Upper lobe of left lung (tissue), 4 donors: ENCODE results near the gene CARD16.

ENCODE experiments used
- POLR2A ChIP-seq, 4 donors: fragments of 450-650 bp; IDR thresholded peaks; one replicate each; pipeline ENCODE4 v1.5.1; 2016 to 2017; ENCODE audit warnings: antibody characterized with exemption in 4 of 4, mild to moderate bottlenecking in 2 of 4
- POLR2AphosphoS5 ChIP-seq, 2 donors: sonication (generic); formaldehyde crosslinking; IDR thresholded peaks; one replicate each; pipeline ENCODE4 v1.5.1; 2017; ENCODE audit warnings: antibody characterized with exemption in 2 of 2
- TF ChIP-seq, protein P1 (sequence below), 6 experiments: fragments of 450-650 bp in 4 of 6; fragments of 200-600 bp in 2 of 6; sonication (generic) in 2 of 6; IDR thresholded peaks; one replicate each; pipeline ENCODE4 v1.5.1; 2016 to 2019; ENCODE audit warnings: antibody characterized with exemption in 6 of 6

DNA sequence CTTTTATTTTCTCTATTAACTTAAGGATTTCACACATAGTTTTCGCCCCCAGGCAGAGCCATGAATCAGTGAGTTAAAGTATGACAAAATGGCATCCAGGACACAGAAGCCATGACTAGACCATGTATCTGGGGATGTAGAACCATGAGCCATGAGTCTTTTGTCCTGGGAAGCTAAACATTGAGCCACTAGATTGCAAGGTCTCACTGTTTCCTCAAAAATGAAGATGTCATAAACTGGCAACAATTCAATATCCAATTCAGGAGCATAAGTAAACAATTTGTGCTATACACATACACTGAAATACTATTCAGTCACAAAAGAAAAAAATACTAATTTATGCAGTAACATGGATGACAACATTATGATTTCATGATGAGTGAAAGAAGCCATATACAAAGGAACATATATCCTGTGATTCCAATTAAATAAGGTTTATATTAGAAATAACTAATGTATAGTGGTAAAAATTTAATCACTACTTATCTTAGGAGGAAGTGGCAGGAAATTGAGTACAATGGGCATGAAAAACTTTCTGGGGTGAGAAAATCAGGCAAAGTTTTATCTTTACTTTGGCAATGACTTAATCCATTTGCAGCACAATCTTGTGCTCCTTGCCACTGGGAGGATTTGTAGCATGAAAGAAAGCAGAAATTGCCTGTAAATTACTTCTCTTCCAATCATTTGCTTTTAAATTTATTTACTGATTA is 28.5 kb upstream of the CARD16 start:
- no peak for TF ChIP-seq POLR2A (IDR thresholded peaks at IDR 0.05)
- TF ChIP-seq, protein P1, sequence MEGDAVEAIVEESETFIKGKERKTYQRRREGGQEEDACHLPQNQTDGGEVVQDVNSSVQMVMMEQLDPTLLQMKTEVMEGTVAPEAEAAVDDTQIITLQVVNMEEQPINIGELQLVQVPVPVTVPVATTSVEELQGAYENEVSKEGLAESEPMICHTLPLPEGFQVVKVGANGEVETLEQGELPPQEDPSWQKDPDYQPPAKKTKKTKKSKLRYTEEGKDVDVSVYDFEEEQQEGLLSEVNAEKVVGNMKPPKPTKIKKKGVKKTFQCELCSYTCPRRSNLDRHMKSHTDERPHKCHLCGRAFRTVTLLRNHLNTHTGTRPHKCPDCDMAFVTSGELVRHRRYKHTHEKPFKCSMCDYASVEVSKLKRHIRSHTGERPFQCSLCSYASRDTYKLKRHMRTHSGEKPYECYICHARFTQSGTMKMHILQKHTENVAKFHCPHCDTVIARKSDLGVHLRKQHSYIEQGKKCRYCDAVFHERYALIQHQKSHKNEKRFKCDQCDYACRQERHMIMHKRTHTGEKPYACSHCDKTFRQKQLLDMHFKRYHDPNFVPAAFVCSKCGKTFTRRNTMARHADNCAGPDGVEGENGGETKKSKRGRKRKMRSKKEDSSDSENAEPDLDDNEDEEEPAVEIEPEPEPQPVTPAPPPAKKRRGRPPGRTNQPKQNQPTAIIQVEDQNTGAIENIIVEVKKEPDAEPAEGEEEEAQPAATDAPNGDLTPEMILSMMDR (IDR thresholded peaks at IDR 0.05) = no peak
- no peak for TF ChIP-seq POLR2AphosphoS5 (IDR thresholded peaks at IDR 0.05)
